Central memory CD8-positive, alpha-beta T cell (primary cell): ENCODE results near the gene POLR2B.

Source experiments
- ATAC-seq: fragments of 150-1000 bp; cut with Tn5 transposase; replicated peaks from 2 replicates; pipeline ENCODE4 v1.10.0; 2022; ENCODE audit warnings: mild to moderate bottlenecking, moderate FRiP score, moderate number of reproducible peaks; ENCODE audit not compliant: poor library complexity, severe bottlenecking; ENCODE audit errors: extremely low read depth
- DNase-seq, 2 donors: peaks; one replicate each; pipeline ENCODE4 v3.0.0; 2021; ENCODE audit warnings: low spot score in 2 of 2
- H3K27ac Mint-ChIP-seq: one replicate; pipeline ENCODE4 v1.8.0; 2022; ENCODE audit warnings: low read depth, mild to moderate bottlenecking, moderate library complexity, mixed read lengths
- H3K27me3 Mint-ChIP-seq: one replicate; pipeline ENCODE4 v1.8.0; 2022; ENCODE audit warnings: mixed read lengths
- H3K36me3 Mint-ChIP-seq: one replicate; pipeline ENCODE4 v1.8.0; 2022; ENCODE audit warnings: mild to moderate bottlenecking, moderate library complexity, mixed read lengths; ENCODE audit not compliant: insufficient read depth
- H3K4me1 Mint-ChIP-seq: one replicate; pipeline ENCODE4 v1.8.0; 2022; ENCODE audit warnings: mixed read lengths
- H3K4me3 Mint-ChIP-seq: one replicate; pipeline ENCODE4 v1.8.0; 2022; ENCODE audit warnings: mild to moderate bottlenecking, moderate library complexity, mixed read lengths
- H3K9me3 Mint-ChIP-seq: one replicate; pipeline ENCODE4 v1.8.0; 2022; ENCODE audit warnings: mixed read lengths

POLR2B gene

GRCh38 chr4:56972389-56972788 lies 6.3 kb upstream of the POLR2B start:
- Mint-ChIP-seq H3K36me3 (peaks cover 62% of the 10 kb centered on the region), H3K27ac (peak overlapping the region; percentile 9)
- no peak for ATAC-seq

GRCh38 chr4:56972809-56973208 lies 5.9 kb upstream of the POLR2B start:
- Mint-ChIP-seq H3K4me1 (peaks cover 27% of the 10 kb centered on the region), H3K4me3 (no peak overlapping the region), H3K9me3 (peaks cover 5% of the 10 kb centered on the region), H3K27ac (no peak overlapping the region), H3K36me3 (peaks cover 62% of the 10 kb centered on the region), H3K27me3 (no peaks in the 10 kb centered on the region)
- ATAC-seq: no peak
- DNase-seq: no peak

More at GRCh38 chr4:56972389-56972788, 6.3 kb upstream of the POLR2B start:
- H3K4me1 Mint-ChIP-seq: peaks cover 26% of the 10 kb centered on the region
- peaks cover 5% of the 10 kb centered on the region for H3K9me3 Mint-ChIP-seq
- no peak overlapping the region for H3K4me3 Mint-ChIP-seq
- H3K27me3 Mint-ChIP-seq: no peaks in the 10 kb centered on the region
- DNase-seq: no peak

GRCh38 chr4:56973336-56973735 lies 5.4 kb upstream of the POLR2B start:
- Mint-ChIP-seq H3K4me3 (no peak overlapping the region), H3K27me3 (no peaks in the 10 kb centered on the region), H3K27ac (no peak overlapping the region), H3K9me3 (peaks cover 5% of the 10 kb centered on the region), H3K36me3 (peaks cover 64% of the 10 kb centered on the region), H3K4me1 (peaks cover 27% of the 10 kb centered on the region)
- ATAC-seq (no peak), DNase-seq (no peak)

- Mint-ChIP-seq H3K36me3 (peaks cover 54% of the 10 kb centered on the region), H3K9me3 (peaks cover 5% of the 10 kb centered on the region), H3K4me3 (peak overlapping the region; percentile 93), H3K27ac (peak overlapping the region; percentile 52), H3K4me1 (peaks cover 37% of the 10 kb centered on the region), H3K27me3 (no peaks in the 10 kb centered on the region)
- ATAC-seq (no peak), DNase-seq (peak in 1 of 2 donors; percentile 14)
These were observed 2.3 kb upstream of the POLR2B start for GRCh38 chr4:56976283-56976836.

- Mint-ChIP-seq H3K4me1 (peaks cover 40% of the 10 kb centered on the region), H3K36me3 (peaks cover 55% of the 10 kb centered on the region), H3K27me3 (no peaks in the 10 kb centered on the region), H3K27ac (peak overlapping the region; percentile 99), H3K9me3 (peaks cover 5% of the 10 kb centered on the region), H3K4me3 (peak overlapping the region; percentile 93)
- ATAC-seq (peak; percentile 35), DNase-seq (peak; percentile 18 to 30)
These were observed 1.8 kb upstream of the POLR2B start for GRCh38 chr4:56976837-56977320.

GRCh38 chr4:56977321-56978012 lies 1.2 kb upstream of the POLR2B start, which contains the start of gene NOA1:
Gene NOA1, minus strand, starts transcription at chr4:56977606. Its CDS starts 21 bp downstream, at chr4:56977585.
- Mint-ChIP-seq H3K9me3 (peaks cover 5% of the 10 kb centered on the region), H3K4me1 (peaks cover 45% of the 10 kb centered on the region), H3K4me3 (peak within 1 kb of the TSS; percentile 93), H3K27me3 (no peaks in the 10 kb centered on the region), H3K36me3 (peaks cover 50% of the 10 kb centered on the region), H3K27ac (peak within 1 kb of the TSS; percentile 99)
- ATAC-seq (peak; percentile 86), DNase-seq (peak; percentile 97 to 98)

- H3K27me3 Mint-ChIP-seq: no peaks in the 10 kb centered on the region
- peak overlapping the region; percentile 99 for H3K27ac Mint-ChIP-seq
- DNase-seq (peak in 1 of 2 donors; percentile 17), ATAC-seq (no peak)
- peaks cover 57% of the 10 kb centered on the region for H3K4me1 Mint-ChIP-seq
- no peaks in the 10 kb centered on the region for H3K9me3 Mint-ChIP-seq
- H3K36me3 Mint-ChIP-seq: peaks cover 39% of the 10 kb centered on the region
- peak overlapping the region; percentile 93 for H3K4me3 Mint-ChIP-seq
These were observed 851 bp downstream of the POLR2B start for GRCh38 chr4:56979421-56980072.

- H3K4me3 Mint-ChIP-seq: peak overlapping the region; percentile 93
- DNase-seq: no peak
- H3K9me3 Mint-ChIP-seq: no peaks in the 10 kb centered on the region
- peak overlapping the region; percentile 73 for H3K27ac Mint-ChIP-seq
- H3K4me1 Mint-ChIP-seq: peaks cover 57% of the 10 kb centered on the region
- H3K36me3 Mint-ChIP-seq: peaks cover 38% of the 10 kb centered on the region
- H3K27me3 Mint-ChIP-seq: no peaks in the 10 kb centered on the region
- no peak for ATAC-seq
These were observed 3.1 kb downstream of the POLR2B start for GRCh38 chr4:56981795-56982201.

- Mint-ChIP-seq H3K27me3 (no peaks in the 10 kb centered on the region), H3K4me1 (peaks cover 60% of the 10 kb centered on the region), H3K36me3 (peaks cover 37% of the 10 kb centered on the region), H3K4me3 (no peak overlapping the region), H3K27ac (no peak overlapping the region), H3K9me3 (no peaks in the 10 kb centered on the region)
- ATAC-seq: no peak
- no peak for DNase-seq
These were observed 7.5 kb downstream of the POLR2B start for GRCh38 chr4:56986192-56986591.

GRCh38 chr4:56986952-56987351 lies 8.3 kb downstream of the POLR2B start:
- Mint-ChIP-seq H3K27ac (no peak overlapping the region), H3K4me1 (peaks cover 60% of the 10 kb centered on the region)

GRCh38 chr4:56990109-56990905 lies 11.6 kb downstream of the POLR2B start:
- Mint-ChIP-seq H3K4me1 (peaks cover 42% of the 10 kb centered on the region), H3K36me3 (peaks cover 65% of the 10 kb centered on the region), H3K4me3 (no peak overlapping the region), H3K27ac (peak overlapping the region; percentile 40), H3K9me3 (no peaks in the 10 kb centered on the region), H3K27me3 (no peaks in the 10 kb centered on the region)
- DNase-seq (no peak), ATAC-seq (no peak)

More at GRCh38 chr4:56986952-56987351, 8.3 kb downstream of the POLR2B start:
- DNase-seq: no peak
- Mint-ChIP-seq H3K4me3 (no peak overlapping the region), H3K9me3 (no peaks in the 10 kb centered on the region), H3K27me3 (no peaks in the 10 kb centered on the region), H3K36me3 (peaks cover 41% of the 10 kb centered on the region)
- no peak for ATAC-seq

GRCh38 chr4:56995525-56995924 lies 16.8 kb downstream of the POLR2B start:
- no peak for ATAC-seq
- Mint-ChIP-seq H3K4me1 (peaks cover 29% of the 10 kb centered on the region), H3K9me3 (no peaks in the 10 kb centered on the region), H3K27ac (no peak overlapping the region), H3K4me3 (no peak overlapping the region), H3K27me3 (no peaks in the 10 kb centered on the region), H3K36me3 (peaks cover 86% of the 10 kb centered on the region)
- no peak for DNase-seq
